Thoracic aorta (tissue), 2 donors: ENCODE results near the gene TM4SF1. TPM values are rescaled to one million over a fixed set of nuclear protein-coding genes. Genes with fewer than 3 reads are reported as not detected.

Experiments used
- ATAC-seq: fragments of 150-250 bp; one replicate; pipeline ENCODE4 v1.8.0; 2017; ENCODE audit warnings: low read depth; ENCODE audit not compliant: insufficient number of reproducible peaks, low FRiP score
- DNase-seq: peaks from one replicate; pipeline ENCODE4 v3.0.0-alpha.2; 2020; ENCODE audit warnings: low spot score
- H3K27ac ChIP-seq, 2 donors: fragments of 200-600 bp; sonication (generic); 1 replicate in 1 of 2; 2 replicates in 1 of 2; pipeline ENCODE4 v1.5.1; 2016; ENCODE audit warnings: mild to moderate bottlenecking in 2 of 2, moderate library complexity in 2 of 2
- H3K27me3 ChIP-seq: fragments of 200-600 bp; sonication (generic); replicated peaks from 2 replicates; pipeline ENCODE4 v1.6.0; 2016; ENCODE audit warnings: mild to moderate bottlenecking; ENCODE audit not compliant: insufficient read depth
- H3K36me3 ChIP-seq: fragments of 200-600 bp; sonication (generic); one replicate; pipeline ENCODE4 v1.5.1; 2016
- H3K4me1 ChIP-seq, 2 donors: fragments of 200-600 bp; sonication (generic); 1 replicate in 1 of 2; 2 replicates in 1 of 2; pipeline versions ENCODE4 v1.5.1 to v1.6.0; 2016; ENCODE audit warnings: low read depth in 2 of 2, mild to moderate bottlenecking in 1 of 2; ENCODE audit not compliant: control insufficient read depth in 1 of 2
- H3K4me3 ChIP-seq: fragments of 200-600 bp; sonication (generic); 2 replicates; pipeline ENCODE4 v1.5.1; 2016; ENCODE audit warnings: mild to moderate bottlenecking
- H3K9me3 ChIP-seq: fragments of 200-600 bp; sonication (generic); 2 replicates; pipeline ENCODE4 v1.5.1; 2016
- total RNA-seq, 2 donors: library from RNA; depleted of rRNA; stranded (reverse); fragments of >200 nt; gene quantifications; one replicate each; pipeline versions ENCODE4 v1.1.0 to v1.2.3, GENCODE V29; 2016
- TF ChIP-seq, protein P1 (sequence below): fragments of 200-600 bp; sonication (generic); IDR thresholded peaks from one replicate; pipeline ENCODE4 v1.5.1; 2019; ENCODE audit warnings: antibody characterized with exemption

The TM4SF1 gene
- total RNA-seq, 2 donors from 2014 or later: 227 to 342 TPM

DNA sequence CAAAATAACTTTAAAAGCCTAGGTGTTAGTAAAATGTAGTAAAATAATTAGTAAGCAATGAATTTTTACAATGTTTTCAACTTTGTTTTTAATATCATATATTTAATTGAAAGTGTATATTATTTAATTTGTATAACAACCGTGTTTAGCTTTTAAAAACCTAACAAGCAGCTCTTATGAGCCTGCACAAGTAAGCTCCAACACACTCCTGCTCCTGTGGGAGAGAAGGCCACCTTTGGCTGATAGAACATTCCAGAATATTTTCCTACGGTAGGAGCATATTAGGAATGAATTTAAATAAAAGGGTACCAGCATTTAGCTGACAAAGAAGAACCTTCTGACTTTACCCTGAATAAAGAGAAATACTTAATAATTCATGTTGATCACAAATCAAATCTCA is 40.3 kb upstream of the TM4SF1 start:
- DNase-seq: no peak
- ATAC-seq: no peak
- H3K27me3 ChIP-seq: no peaks in the 10 kb centered on the region
- TF ChIP-seq, protein P1, sequence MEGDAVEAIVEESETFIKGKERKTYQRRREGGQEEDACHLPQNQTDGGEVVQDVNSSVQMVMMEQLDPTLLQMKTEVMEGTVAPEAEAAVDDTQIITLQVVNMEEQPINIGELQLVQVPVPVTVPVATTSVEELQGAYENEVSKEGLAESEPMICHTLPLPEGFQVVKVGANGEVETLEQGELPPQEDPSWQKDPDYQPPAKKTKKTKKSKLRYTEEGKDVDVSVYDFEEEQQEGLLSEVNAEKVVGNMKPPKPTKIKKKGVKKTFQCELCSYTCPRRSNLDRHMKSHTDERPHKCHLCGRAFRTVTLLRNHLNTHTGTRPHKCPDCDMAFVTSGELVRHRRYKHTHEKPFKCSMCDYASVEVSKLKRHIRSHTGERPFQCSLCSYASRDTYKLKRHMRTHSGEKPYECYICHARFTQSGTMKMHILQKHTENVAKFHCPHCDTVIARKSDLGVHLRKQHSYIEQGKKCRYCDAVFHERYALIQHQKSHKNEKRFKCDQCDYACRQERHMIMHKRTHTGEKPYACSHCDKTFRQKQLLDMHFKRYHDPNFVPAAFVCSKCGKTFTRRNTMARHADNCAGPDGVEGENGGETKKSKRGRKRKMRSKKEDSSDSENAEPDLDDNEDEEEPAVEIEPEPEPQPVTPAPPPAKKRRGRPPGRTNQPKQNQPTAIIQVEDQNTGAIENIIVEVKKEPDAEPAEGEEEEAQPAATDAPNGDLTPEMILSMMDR: no peak
- H3K9me3 ChIP-seq: no peaks in the 10 kb centered on the region
- H3K4me3 ChIP-seq: no peak overlapping the region
- no peak overlapping the region for H3K27ac ChIP-seq
- H3K4me1 ChIP-seq: peaks cover 7 to 18% of the 10 kb centered on the region in 2 donors
- no peaks in the 10 kb centered on the region for H3K36me3 ChIP-seq

DNA sequence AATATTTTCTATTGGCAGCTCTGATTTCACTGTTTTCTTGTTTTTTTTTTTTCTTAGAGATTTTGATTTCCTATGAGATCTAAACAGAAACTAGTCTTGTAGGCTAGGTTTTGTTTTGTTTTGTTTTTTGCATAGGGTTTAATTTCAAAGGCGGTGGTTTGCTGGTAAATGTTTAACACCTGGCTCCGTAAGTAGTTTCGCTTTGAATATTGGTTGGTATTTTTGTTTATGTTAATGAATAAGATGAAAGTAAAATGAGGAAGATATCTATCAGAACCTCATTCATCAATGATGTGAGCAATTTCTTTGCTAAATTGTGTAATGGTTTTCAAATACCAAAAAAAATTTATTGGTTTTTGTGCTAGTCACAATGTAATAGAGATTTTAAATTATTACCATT is 39.7 kb upstream of the TM4SF1 start:
- no peak overlapping the region for H3K4me3 ChIP-seq
- TF ChIP-seq, protein P1: no peak
- no peaks in the 10 kb centered on the region for H3K9me3 ChIP-seq
- DNase-seq (no peak), ATAC-seq (no peak)
- H3K27me3 ChIP-seq: no peaks in the 10 kb centered on the region
- no peaks in the 10 kb centered on the region for H3K36me3 ChIP-seq
- H3K27ac ChIP-seq: no peak overlapping the region
- peaks cover 7 to 22% of the 10 kb centered on the region in 2 donors for H3K4me1 ChIP-seq

DNA sequence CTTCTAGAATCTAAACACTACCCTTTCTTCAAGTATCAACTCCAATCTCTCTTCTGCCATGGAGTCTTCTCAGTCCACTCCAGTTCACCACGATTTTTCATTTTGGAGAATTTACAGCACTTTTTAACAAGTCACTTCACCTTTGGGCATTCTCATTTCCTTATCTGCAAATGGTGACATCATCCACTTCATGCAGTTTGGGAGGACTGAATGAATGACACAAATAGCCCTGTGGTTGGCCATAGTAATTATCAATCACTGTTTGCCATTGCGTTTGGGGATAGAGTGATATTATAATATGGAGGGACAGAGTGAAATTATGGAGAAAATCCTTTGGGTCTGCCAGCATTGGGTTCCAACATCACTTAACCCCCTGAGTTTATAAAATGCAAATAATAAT is 38.0 kb upstream of the TM4SF1 start:
- H3K9me3 ChIP-seq: no peaks in the 10 kb centered on the region
- H3K27me3 ChIP-seq: no peaks in the 10 kb centered on the region
- no peak for ATAC-seq
- no peak for DNase-seq
- TF ChIP-seq, protein P1: no peak
- no peak overlapping the region for H3K4me3 ChIP-seq
- peaks cover 7 to 22% of the 10 kb centered on the region in 2 donors for H3K4me1 ChIP-seq
- H3K27ac ChIP-seq: peak overlapping the region in 1 of 2 donors; percentile 68
- no peaks in the 10 kb centered on the region for H3K36me3 ChIP-seq

DNA sequence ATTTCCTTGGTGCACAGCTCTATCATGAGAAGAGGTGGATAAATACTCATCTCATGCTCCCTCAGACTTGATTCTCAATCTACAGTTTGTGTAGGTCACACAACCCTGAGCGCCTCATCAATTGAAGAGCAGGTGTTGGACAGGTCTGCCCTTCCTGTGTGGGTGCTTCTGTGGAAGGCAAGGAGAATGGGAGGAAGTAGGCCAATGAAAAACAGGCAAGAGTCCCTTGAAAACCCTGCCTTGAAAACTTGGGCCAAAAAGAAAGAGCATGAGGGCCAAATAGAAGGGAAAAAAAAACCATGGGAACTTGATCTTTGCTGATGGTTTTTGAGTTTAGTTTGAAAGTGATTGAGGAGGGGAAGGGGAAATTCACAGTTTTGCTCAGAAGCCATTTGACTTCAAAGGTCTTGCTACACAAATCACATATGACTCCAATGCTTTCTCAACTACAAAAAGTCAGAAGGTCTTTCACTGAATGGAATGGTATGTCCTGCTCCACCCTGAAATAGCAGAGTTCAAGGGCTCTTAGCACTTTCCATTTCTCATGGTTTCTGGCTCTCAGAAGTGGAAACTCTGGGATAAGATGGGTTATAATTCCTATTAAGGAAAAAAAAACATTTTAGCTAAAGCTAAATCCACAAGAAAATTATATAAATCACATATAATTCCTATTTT is 37.2 kb upstream of the TM4SF1 start:
- DNase-seq (no peak), ATAC-seq (no peak)
- Histone ChIP-seq H3K36me3 (no peaks in the 10 kb centered on the region), H3K4me1 (peaks cover 7 to 22% of the 10 kb centered on the region in 2 donors), H3K27me3 (no peaks in the 10 kb centered on the region), H3K4me3 (no peak overlapping the region), H3K27ac (peak overlapping the region; percentile 45 to 68), H3K9me3 (no peaks in the 10 kb centered on the region)
- TF ChIP-seq, protein P1: no peak

DNA sequence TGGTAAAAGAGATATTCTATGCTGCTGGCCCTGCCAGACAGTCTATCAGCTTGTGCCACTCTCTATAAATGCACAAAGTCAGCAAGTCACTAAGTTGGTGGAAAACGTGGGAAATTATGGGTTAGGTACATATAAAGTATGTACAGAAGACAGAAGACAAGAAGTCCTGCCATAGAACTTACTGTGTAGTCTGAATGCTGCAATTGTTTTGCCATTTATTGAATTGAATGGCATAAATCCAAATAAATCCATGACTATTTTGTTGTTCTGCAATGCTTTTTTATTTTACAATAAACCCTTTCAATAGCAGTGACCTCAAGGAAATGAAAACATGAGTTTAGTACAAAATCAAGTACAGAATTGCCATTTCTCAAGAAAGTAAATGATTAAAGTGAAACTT is 34.1 kb upstream of the TM4SF1 start:
- no peak for DNase-seq
- no peaks in the 10 kb centered on the region for H3K36me3 ChIP-seq
- H3K9me3 ChIP-seq: no peaks in the 10 kb centered on the region
- no peak overlapping the region for H3K4me3 ChIP-seq
- no peak overlapping the region for H3K27ac ChIP-seq
- TF ChIP-seq, protein P1: no peak
- no peaks in the 10 kb centered on the region for H3K27me3 ChIP-seq
- peaks cover 7 to 28% of the 10 kb centered on the region in 2 donors for H3K4me1 ChIP-seq
- no peak for ATAC-seq
